Activated CD4-positive, alpha-beta T cell treated with anti-CD3 and anti-CD28 coated beads, Interleukin-2, amount 10 ng/mL, durations not matched to agents 7 days and 5 days (primary cell): ENCODE results near the gene SCGB1A1. TPM values are rescaled to one million over a fixed set of nuclear protein-coding genes. Genes with fewer than 3 reads are reported as not detected.

Experiments
- CTCF ChIA-PET: fragments of 350-600 bp; sonication (Branson Sonifier 250); formaldehyde crosslinking; loops from one replicate; lab custom pipeline; 2021; ENCODE audit warnings: antibody characterized with exemption; lab: Charles Lee
- POLR2A ChIA-PET: fragments of 350-600 bp; sonication (Branson Sonifier 250); formaldehyde crosslinking; loops from one replicate; lab custom pipeline; 2021; ENCODE audit warnings: antibody characterized with exemption; lab: Charles Lee
- DNase-seq: peaks from one replicate; pipeline ENCODE4 v3.0.0-alpha.2; 2020
- H3K27ac Mint-ChIP-seq: one replicate; pipeline ENCODE4 v1.8.0; 2021; ENCODE audit warnings: mild to moderate bottlenecking, moderate library complexity, mixed read lengths
- H3K27me3 Mint-ChIP-seq: one replicate; pipeline ENCODE4 v1.8.0; 2021; ENCODE audit warnings: mixed read lengths
- H3K36me3 Mint-ChIP-seq: one replicate; pipeline ENCODE4 v1.8.0; 2021; ENCODE audit warnings: low read depth, mixed read lengths
- H3K4me1 Mint-ChIP-seq: one replicate; pipeline ENCODE4 v1.8.0; 2021; ENCODE audit warnings: mixed read lengths
- H3K4me3 Mint-ChIP-seq: one replicate; pipeline ENCODE4 v1.8.0; 2021; ENCODE audit warnings: mild to moderate bottlenecking, moderate library complexity, mixed read lengths
- H3K9me3 Mint-ChIP-seq: one replicate; pipeline ENCODE4 v1.8.0; 2021; ENCODE audit warnings: mixed read lengths
- total RNA-seq, 2 experiments: library from RNA; stranded (reverse); gene quantifications; one replicate each; pipeline ENCODE4 v1.2.3, GENCODE V29; 2021

Gene SCGB1A1
- total RNA-seq, 2 experiments from 2014 or later, result not detected

DNA sequence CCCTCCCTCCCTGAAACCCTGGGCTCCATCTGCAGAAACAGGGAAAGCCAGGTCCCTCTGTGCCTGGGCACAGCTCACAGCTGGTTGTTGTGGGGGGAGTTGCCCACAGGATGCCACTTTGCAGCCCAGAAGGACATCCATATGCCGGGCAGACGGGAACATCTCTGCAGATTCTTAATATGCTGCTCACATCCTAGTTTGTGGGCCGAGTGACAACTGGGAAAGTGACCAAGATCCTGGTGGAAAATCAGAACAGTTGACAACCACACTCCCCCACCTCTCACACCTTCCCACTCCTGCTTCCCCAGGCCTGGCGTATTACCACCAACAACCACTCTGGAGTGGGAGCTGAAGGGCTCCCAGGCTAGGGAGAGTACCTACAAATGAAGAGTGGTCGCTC lies 7.3 kb upstream of the SCGB1A1 start:
- ChIA-PET CTCF (interaction anchor here (1.3 to 8.5 kb wide), 3 partner anchors 10 to 132 kb away, joined by 3 to 61 read pairs (median 6); no protein-coding TSS in a partner anchor), POLR2A (no interaction called here)
- no peaks in the 10 kb centered on the region for H3K4me1 Mint-ChIP-seq
- H3K27me3 Mint-ChIP-seq, result no peaks in the 10 kb centered on the region
- no peaks in the 10 kb centered on the region for H3K9me3 Mint-ChIP-seq
- H3K36me3 Mint-ChIP-seq, result no peaks in the 10 kb centered on the region
- no peak overlapping the region for H3K27ac Mint-ChIP-seq
- DNase-seq, result no peak
- H3K4me3 Mint-ChIP-seq, result no peak overlapping the region

DNA sequence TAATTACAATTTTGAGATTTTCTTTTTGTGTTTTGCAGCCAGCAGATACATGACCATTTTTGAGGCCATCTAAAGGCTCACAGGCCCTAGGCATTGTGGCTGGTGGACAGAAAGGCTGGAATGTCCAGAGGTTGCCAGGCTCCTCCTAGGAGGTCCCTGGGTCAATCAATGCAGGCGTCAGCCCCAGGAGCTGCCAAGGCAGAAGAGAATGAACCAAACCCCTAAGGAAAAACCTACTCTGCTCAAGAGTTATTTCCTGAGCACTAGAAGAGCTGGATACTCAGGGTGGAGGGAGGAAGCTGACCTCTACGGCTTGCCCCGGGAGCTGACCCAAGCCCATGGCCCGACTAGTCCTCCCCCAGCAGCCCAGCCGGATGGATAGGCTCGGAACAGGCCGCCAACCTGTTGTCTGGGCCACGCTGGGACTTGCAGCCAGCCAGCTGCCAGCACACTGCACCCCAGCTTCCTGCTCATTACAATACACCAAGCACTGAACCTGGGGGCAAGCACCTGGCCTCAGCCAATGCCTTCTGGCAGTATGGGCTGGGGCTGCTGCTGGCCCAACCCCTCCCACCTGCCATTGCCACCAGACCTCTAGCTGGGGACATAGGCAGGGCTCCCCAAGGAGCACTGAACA lies 5.7 kb upstream of the SCGB1A1 start:
- H3K9me3 Mint-ChIP-seq, result no peaks in the 10 kb centered on the region
- H3K27ac Mint-ChIP-seq, result no peak overlapping the region
- DNase-seq, result no peak
- CTCF ChIA-PET, result interaction anchor here (0.6 to 8.5 kb wide), 2 partner anchors 9 to 11 kb away, joined by 3 to 61 read pairs; no protein-coding TSS in a partner anchor
- H3K27me3 Mint-ChIP-seq, result no peaks in the 10 kb centered on the region
- POLR2A ChIA-PET, result no interaction called here
- H3K36me3 Mint-ChIP-seq, result no peaks in the 10 kb centered on the region
- H3K4me1 Mint-ChIP-seq, result no peaks in the 10 kb centered on the region
- no peak overlapping the region for H3K4me3 Mint-ChIP-seq

DNA sequence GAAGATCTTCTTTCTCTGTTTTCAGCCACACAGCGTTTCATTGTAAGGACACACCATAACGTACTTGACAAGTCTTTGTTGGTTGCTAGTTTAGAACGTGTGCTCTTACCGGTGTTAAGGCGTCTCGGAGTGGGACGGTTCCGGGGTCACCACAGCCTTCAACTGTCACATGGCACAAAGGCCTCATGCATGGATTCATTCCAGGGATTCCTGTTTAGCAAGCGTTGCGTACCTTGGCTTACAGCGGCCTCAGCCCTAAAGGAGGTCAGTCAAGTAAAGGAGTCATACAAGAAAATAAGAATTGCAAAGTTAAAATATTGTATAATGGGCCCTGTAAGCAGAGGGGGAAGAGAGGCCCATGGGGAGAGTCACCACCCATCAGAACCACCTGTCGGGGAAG lies 2.2 kb upstream of the SCGB1A1 start:
- Mint-ChIP-seq H3K27ac (no peak overlapping the region), H3K27me3 (peaks cover 8% of the 10 kb centered on the region), H3K4me3 (no peak overlapping the region), H3K9me3 (no peaks in the 10 kb centered on the region), H3K36me3 (no peaks in the 10 kb centered on the region), H3K4me1 (no peaks in the 10 kb centered on the region)
- DNase-seq, result no peak
- ChIA-PET CTCF (interaction anchor here (1.2 to 8.5 kb wide), 2 partner anchors 8 to 15 kb away, joined by 3 to 61 read pairs; no protein-coding TSS in a partner anchor), POLR2A (no interaction called here)

DNA sequence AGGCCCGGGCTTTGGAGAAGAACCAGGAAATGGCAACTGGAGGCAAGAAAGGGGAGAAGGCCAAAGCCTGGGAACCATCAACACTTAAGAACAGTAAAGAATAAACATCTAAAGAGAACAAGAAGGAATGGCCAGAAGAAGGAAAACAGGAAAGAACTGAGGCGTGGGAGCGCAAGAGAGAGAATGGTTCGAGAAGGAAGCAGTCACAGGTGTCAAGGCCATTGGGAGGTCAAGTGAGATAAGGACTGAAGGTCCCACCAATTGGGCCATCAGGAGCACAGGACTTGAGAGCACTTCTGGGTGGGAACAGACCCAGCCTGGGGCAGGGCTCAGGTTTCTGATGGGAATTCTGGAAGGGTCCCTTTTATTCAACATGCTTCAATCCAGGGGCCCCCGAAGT lies 697 bp upstream of the SCGB1A1 start:
- DNase-seq, result no peak
- Mint-ChIP-seq H3K9me3 (no peaks in the 10 kb centered on the region), H3K4me3 (no peak overlapping the region), H3K27me3 (peaks cover 10% of the 10 kb centered on the region), H3K36me3 (no peaks in the 10 kb centered on the region), H3K27ac (no peak overlapping the region), H3K4me1 (no peaks in the 10 kb centered on the region)
- ChIA-PET POLR2A (no interaction called here), CTCF (interaction anchor here (1.0 to 2.8 kb wide), 4 partner anchors 10 to 467 kb away, joined by 3 to 10 read pairs (median 4); no protein-coding TSS in a partner anchor)

DNA sequence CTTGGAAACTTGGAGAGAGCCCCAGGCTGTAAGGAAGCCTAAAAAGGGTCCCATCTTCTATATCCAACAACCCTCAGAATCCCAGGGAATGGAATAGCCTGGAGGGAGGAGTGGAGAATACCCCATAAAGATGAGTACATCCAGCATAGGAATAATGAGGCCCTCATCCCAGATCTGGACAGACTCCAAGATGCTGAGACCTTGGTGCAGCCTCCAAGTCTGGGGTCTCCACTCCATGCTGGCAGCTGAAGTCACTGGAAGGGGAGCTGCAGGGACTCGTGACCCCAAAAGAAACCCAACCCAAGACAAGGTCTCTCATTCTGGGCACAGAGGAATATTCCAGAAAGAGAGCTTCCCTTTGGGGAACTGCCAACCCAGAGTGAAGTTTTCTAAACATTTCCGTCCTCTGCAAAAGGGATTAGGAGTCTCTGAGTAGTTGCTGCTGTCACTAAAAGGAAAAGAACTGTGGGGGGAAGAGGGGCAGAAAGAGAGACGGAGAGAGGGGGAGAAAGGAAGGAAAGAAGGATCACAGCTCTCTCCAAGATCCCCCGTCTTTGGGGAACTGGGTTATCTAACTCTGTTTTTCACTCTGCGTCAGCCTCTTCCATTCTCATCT lies 589 bp downstream of the SCGB1A1 start:
- no peaks in the 10 kb centered on the region for H3K9me3 Mint-ChIP-seq
- peaks cover 2% of the 10 kb centered on the region for H3K4me1 Mint-ChIP-seq
- CTCF ChIA-PET, result interaction anchor here (1.0 to 6.9 kb wide), 6 partner anchors 9 to 465 kb away, joined by 3 to 85 read pairs (median 4); no protein-coding TSS in a partner anchor
- DNase-seq, result no peak
- H3K4me3 Mint-ChIP-seq, result no peak overlapping the region
- POLR2A ChIA-PET, result no interaction called here
- peak overlapping the region; percentile 60 for H3K27ac Mint-ChIP-seq
- no peaks in the 10 kb centered on the region for H3K36me3 Mint-ChIP-seq
- H3K27me3 Mint-ChIP-seq, result peaks cover 13% of the 10 kb centered on the region

DNA sequence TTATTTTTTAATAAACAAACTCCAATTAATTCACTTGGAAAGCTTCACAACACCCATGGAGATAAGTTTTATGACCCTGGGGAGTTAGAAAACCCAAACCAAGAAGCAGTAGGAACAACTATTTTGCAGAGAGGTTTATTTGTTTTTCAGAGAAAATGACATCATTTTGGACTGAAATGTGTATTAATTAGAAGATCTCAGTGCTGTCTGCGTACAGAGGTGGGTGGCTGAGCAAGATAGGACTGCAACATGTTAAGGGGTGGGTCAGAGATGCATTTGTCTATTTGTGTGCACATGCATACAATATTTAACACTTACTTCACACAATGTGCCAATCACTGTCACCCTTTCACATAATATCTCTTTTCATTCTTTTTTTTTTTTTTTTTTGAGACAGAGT lies 1.1 kb downstream of the SCGB1A1 start:
- Mint-ChIP-seq H3K27ac (no peak overlapping the region), H3K36me3 (no peaks in the 10 kb centered on the region), H3K9me3 (no peaks in the 10 kb centered on the region), H3K4me1 (peaks cover 7% of the 10 kb centered on the region), H3K4me3 (no peak overlapping the region), H3K27me3 (peaks cover 13% of the 10 kb centered on the region)
- ChIA-PET CTCF (interaction anchor here (0.7 to 6.9 kb wide), 4 partner anchors 28 to 483 kb away, joined by 3 to 85 read pairs (median 7); no protein-coding TSS in a partner anchor), POLR2A (no interaction called here)
- no peak for DNase-seq

DNA sequence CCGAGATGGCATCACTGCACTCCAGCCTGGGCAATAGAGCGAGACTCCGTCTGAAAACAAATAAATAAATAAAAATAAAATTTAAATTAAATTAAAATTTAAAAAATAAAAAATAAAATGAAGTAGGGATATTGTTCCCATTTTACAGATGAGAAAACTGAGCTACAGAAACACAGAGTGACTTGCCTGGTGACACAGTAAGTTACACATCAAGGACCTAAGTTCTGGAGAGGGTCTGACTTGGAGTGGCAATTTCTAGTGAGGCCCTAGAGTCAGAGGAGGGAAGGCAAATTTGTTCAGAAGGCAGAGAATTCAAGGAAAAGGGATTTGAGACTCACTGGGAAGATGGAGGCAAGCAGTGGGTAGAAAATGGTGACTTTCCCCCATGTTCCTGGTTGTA lies 2.0 kb downstream of the SCGB1A1 start:
- CTCF ChIA-PET, result interaction anchor here (0.9 to 6.9 kb wide), 4 partner anchors 20 to 253 kb away, joined by 3 to 85 read pairs (median 3); no protein-coding TSS in a partner anchor
- H3K27ac Mint-ChIP-seq, result no peak overlapping the region

DNA sequence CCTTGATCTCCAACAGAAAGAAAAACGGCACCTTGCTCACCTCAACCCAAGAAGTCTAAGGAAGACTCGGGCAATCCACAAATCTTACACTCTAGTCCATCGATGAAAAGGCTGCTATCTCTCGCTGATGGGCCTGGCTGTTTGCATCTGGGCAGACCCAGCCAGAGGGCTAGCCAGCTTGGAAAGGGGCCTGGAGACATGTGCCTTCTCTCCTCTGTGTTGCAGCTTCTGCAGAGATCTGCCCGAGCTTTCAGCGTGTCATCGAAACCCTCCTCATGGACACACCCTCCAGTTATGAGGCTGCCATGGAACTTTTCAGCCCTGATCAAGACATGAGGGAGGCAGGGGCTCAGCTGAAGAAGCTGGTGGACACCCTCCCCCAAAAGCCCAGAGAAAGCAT lies 3.2 kb downstream of the SCGB1A1 start:
- H3K27ac Mint-ChIP-seq, result no peak overlapping the region
- CTCF ChIA-PET, result interaction anchor here (0.8 to 6.9 kb wide), 6 partner anchors 9 to 252 kb away, joined by 3 to 85 read pairs (median 3); no protein-coding TSS in a partner anchor
- H3K4me1 Mint-ChIP-seq, result peaks cover 17% of the 10 kb centered on the region
- POLR2A ChIA-PET, result no interaction called here
- H3K36me3 Mint-ChIP-seq, result no peaks in the 10 kb centered on the region
- H3K9me3 Mint-ChIP-seq, result no peaks in the 10 kb centered on the region
- no peak overlapping the region for H3K4me3 Mint-ChIP-seq
- H3K27me3 Mint-ChIP-seq, result peaks cover 13% of the 10 kb centered on the region
- DNase-seq, result no peak

More for the DNA sequence above, 2.0 kb downstream of the SCGB1A1 start:
- H3K27me3 Mint-ChIP-seq, result peaks cover 13% of the 10 kb centered on the region
- peaks cover 7% of the 10 kb centered on the region for H3K4me1 Mint-ChIP-seq
- POLR2A ChIA-PET, result no interaction called here
- H3K4me3 Mint-ChIP-seq, result no peak overlapping the region
- no peaks in the 10 kb centered on the region for H3K36me3 Mint-ChIP-seq
- DNase-seq, result no peak
- no peaks in the 10 kb centered on the region for H3K9me3 Mint-ChIP-seq

DNA sequence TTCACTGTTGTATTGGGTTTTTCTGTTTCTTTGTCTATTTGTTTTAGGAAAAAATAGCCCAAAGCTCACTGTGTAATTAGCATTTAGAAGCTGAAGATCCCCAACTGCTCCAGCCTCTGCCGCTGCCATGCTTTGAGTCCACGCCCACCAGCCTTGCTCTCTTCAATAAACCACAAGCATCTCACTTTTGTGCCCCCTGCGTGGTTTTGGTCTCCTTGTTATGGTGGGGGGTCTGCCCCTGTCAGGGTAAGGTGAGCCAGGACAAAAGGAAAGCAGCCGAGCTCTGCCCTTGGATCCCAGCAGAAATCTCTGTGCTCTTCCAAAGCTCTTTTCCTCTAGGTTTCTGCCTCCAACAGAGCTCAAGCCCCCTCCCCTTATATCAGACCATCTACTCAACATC lies 4.2 kb downstream of the SCGB1A1 start:
- DNase-seq, result no peak
- Mint-ChIP-seq H3K27me3 (peaks cover 13% of the 10 kb centered on the region), H3K4me1 (peaks cover 27% of the 10 kb centered on the region), H3K36me3 (no peaks in the 10 kb centered on the region), H3K27ac (peak overlapping the region; percentile 1), H3K9me3 (no peaks in the 10 kb centered on the region), H3K4me3 (no peak overlapping the region)
- CTCF ChIA-PET, result interaction anchor here (1.0 to 6.9 kb wide), 4 partner anchors 10 to 151 kb away, joined by 4 to 85 read pairs (median 36); partner anchors contain the start of gene EEF1G
- POLR2A ChIA-PET, result no interaction called here

DNA sequence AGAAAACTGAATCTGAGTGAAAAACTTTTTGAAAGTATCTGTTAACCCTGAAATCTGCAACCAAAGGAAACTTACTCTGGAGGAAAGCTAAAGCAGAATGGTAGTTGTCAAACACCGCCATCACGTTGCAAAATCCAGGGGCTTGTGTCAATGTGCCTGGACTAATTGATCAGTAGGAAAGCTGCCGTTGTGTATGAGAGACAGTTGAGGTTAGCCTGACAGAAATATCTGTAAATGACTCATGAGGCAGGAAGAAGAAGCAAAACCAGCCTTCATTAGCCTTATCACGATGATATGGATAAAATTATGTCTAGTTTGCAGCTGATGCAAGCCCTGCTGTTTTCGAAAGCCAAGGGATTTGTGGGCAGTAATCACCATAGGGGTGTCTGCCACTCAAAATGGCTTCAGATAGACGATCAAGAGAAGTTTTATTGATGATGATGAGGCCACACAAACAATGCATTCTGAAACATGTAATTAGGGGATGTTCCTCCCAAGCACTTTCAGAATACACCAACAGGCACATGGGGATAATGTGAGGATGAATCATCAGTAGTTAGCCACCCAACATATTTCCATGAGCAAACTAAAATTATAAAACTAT lies 8.9 kb downstream of the SCGB1A1 start:
- peak overlapping the region; percentile 3 for H3K4me3 Mint-ChIP-seq
- POLR2A ChIA-PET, result interaction anchor here (0.6 kb wide), 1 partner anchor 126 kb away, joined by 3 read pairs; no protein-coding TSS in a partner anchor
- peaks cover 5% of the 10 kb centered on the region for H3K27me3 Mint-ChIP-seq
- H3K4me1 Mint-ChIP-seq, result peaks cover 60% of the 10 kb centered on the region
- no peaks in the 10 kb centered on the region for H3K9me3 Mint-ChIP-seq
- peak overlapping the region; percentile 88 for H3K27ac Mint-ChIP-seq
- CTCF ChIA-PET, result interaction anchor here (0.6 to 6.0 kb wide), 4 partner anchors 9 to 137 kb away, joined by 3 to 82 read pairs (median 4); partner anchors contain the start of gene SCGB1A1
- H3K36me3 Mint-ChIP-seq, result no peaks in the 10 kb centered on the region
- peak; percentile 24 for DNase-seq

DNA sequence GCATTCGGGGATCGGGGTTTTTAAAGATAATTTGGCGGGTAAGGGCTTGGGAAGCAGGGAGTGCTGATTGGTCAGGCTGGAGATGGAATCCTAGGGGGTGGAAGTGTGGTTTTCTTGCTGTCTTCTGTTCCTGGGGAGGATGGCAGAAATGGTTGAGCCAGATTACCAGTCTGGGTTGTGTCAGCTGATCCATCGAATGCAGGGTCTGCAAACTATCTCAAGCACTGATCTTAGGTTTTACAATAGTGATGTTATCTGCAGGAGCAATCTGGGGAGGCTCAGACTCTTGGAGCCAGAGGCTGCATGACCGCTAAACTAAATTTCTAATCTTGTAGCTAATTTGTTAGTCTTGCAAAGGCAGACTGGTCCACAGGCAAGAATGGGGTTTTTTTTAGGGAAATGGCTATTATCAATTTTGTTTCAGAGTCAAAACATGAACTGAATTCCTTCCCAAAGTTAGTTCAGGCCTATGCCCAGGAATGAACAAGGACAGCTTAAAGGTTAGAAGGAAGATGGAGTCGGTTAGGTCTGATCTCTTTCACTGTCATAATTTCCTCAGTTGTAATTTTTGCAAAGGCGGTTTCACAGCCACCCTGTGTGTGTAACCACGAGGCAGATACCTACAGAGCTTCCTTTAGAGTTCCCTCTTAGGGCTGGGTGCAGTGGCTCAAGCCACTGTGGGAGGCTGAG lies 10.2 kb downstream of the SCGB1A1 start:
- Mint-ChIP-seq H3K9me3 (no peaks in the 10 kb centered on the region), H3K4me3 (no peak overlapping the region), H3K27ac (peak overlapping the region; percentile 57), H3K36me3 (no peaks in the 10 kb centered on the region), H3K27me3 (no peaks in the 10 kb centered on the region), H3K4me1 (peaks cover 70% of the 10 kb centered on the region)
- DNase-seq, result no peak
- POLR2A ChIA-PET, result interaction anchor here (0.6 kb wide), 1 partner anchor 163 kb away, joined by 3 read pairs; the partner anchor contains the start of gene TUT1
- CTCF ChIA-PET, result interaction anchor here (0.6 to 6.0 kb wide), 5 partner anchors 11 to 136 kb away, joined by 3 to 82 read pairs (median 3); partner anchors contain the start of gene SCGB1A1

DNA sequence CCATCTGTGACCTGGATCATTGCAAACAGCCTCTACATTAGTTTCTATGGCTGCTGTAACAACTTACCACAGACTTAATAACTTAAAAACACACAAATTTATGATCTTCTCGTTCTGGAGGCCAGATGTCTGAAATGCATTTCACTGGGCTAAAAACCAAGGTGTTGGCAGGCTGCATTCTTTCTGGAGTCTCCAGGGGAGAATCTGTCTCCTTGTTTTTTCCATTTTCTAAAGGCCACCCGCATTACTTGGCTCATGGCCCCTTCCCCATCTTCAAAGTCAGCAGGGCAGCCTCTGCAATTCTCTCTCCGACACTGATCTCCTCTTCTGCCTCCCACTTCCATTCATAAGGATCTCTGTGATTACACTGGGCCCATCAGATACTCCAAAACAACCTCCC lies 11.6 kb downstream of the SCGB1A1 start:
- Mint-ChIP-seq H3K4me1 (peaks cover 70% of the 10 kb centered on the region), H3K9me3 (no peaks in the 10 kb centered on the region), H3K4me3 (no peak overlapping the region), H3K36me3 (no peaks in the 10 kb centered on the region), H3K27ac (peak overlapping the region; percentile 21), H3K27me3 (no peaks in the 10 kb centered on the region)
- ChIA-PET CTCF (no interaction called here), POLR2A (no interaction called here)
- no peak for DNase-seq
